GM21360 (cell line): ENCODE measurements around the gene ACOT8.
"Not testable (repeated sequence)": the region's sequence is repeated elsewhere in the genome, so short reads cannot be mapped to it uniquely, and the experiment has no call there.

Experiments used
- ATAC-seq: cut with Tn5 transposase; IDR thresholded peaks from one replicate; pipeline ENCODE4 v1.9.1; 2021; ENCODE audit warnings: mild to moderate bottlenecking, moderate library complexity; ENCODE audit not compliant: unreplicated experiment

The ACOT8 gene

GRCh38 chr20:45888681-45889080 lies 31.5 kb upstream of the ACOT8 start:
- ATAC-seq, result no peak

GRCh38 chr20:45887346-45887715 lies 30.1 kb upstream of the ACOT8 start, which contains the start of gene SPATA25:
Gene SPATA25, minus strand, starts transcription at chr20:45887622. Its CDS starts 32 bp downstream, at chr20:45887590.
- no peak for ATAC-seq

- ATAC-seq, result no peak
Observed at GRCh38 chr20:45886590-45887345, 29.6 kb upstream of the ACOT8 start.

GRCh38 chr20:45883100-45883469 lies 25.9 kb upstream of the ACOT8 start:
- no peak for ATAC-seq

GRCh38 chr20:45882469-45883099 lies 25.4 kb upstream of the ACOT8 start:
- no peak for ATAC-seq

- peak; percentile 95 for ATAC-seq
Observed at GRCh38 chr20:45880988-45881788, 24.0 kb upstream of the ACOT8 start, which contains the start of gene ZSWIM1. Gene ZSWIM1, plus strand, starts transcription at chr20:45881227. Its CDS starts 1,366 bp downstream, at chr20:45882593.

GRCh38 chr20:45878076-45878761 lies 21.0 kb upstream of the ACOT8 start:
- ATAC-seq, result no peak

GRCh38 chr20:45874576-45874975 lies 17.4 kb upstream of the ACOT8 start:
- no peak for ATAC-seq

- not testable (repeated sequence) for ATAC-seq
Observed at GRCh38 chr20:45874104-45874481, 16.9 kb upstream of the ACOT8 start.

- ATAC-seq, result no peak
Observed at GRCh38 chr20:45873409-45874103, 16.4 kb upstream of the ACOT8 start.

- no peak for ATAC-seq
Observed at GRCh38 chr20:45872626-45873025, 15.4 kb upstream of the ACOT8 start.

- no peak for ATAC-seq
Observed at GRCh38 chr20:45867819-45868176, 10.6 kb upstream of the ACOT8 start.

- ATAC-seq, result no peak
Observed at GRCh38 chr20:45867136-45867818, 10.1 kb upstream of the ACOT8 start.

GRCh38 chr20:45866454-45866853 lies 9.3 kb upstream of the ACOT8 start:
- ATAC-seq, result no peak

- no peak for ATAC-seq
Observed at GRCh38 chr20:45863543-45864470, 6.6 kb upstream of the ACOT8 start.

GRCh38 chr20:45861221-45862075 lies 4.3 kb upstream of the ACOT8 start:
- ATAC-seq, result no peak

GRCh38 chr20:45860560-45861220 lies 3.5 kb upstream of the ACOT8 start:
- no peak for ATAC-seq
